ENCODE measurements around the gene DUSP1.

GRCh38 chr5:172732201-172732865 is 38.7 kb downstream of the DUSP1 start:
- TF ChIP-seq CTCF (IDR thresholded peaks at IDR 0.05), result no peak
- no peak for TF ChIP-seq POLR2AphosphoS5 (IDR thresholded peaks at IDR 0.05)
- TF ChIP-seq POLR2A (IDR thresholded peaks at IDR 0.05), result no peak
